Measurements from ENCODE around the gene SBF2. TPM values are rescaled to one million over a fixed set of nuclear protein-coding genes. Genes with fewer than 3 reads are reported as not detected.

The SBF2 gene
- total RNA-seq, 3 donors from 2014 or later (not counting 1 experiment from before 2014, with no cell fraction given) = 25.2 to 26.9 (median 26.3) TPM

- peaks cover 0 to 7% of the 10 kb centered on the region in 2 donors for H3K9me3 Mint-ChIP-seq
- 82% methylated on average over 3 of the region's 4 CpGs for WGBS (ENCODE audit: insufficient coverage)
- H3K36me3 Mint-ChIP-seq = no peaks in the 10 kb centered on the region
- Histone ChIP-seq H3K27ac (ENCODE audit: low read length) (no peak overlapping the region), H3K36me3 (ENCODE audit: control insufficient read depth, insufficient read depth, low read length) (no peaks in the 10 kb centered on the region), H3K27me3 (ENCODE audit: control insufficient read depth, insufficient read depth, low read length) (no peaks in the 10 kb centered on the region), H3K4me3 (ENCODE audit: low read length) (no peak overlapping the region), H3K9me3 (ENCODE audit: control insufficient read depth, insufficient read depth, low read length) (peaks cover 2% of the 10 kb centered on the region), H3K4me1 (ENCODE audit: control insufficient read depth, insufficient read depth, low read length) (no peaks in the 10 kb centered on the region)
- no peak for TF ChIP-seq CTCF (IDR thresholded peaks at IDR 0.05)
- DNase-seq (no peak), ATAC-seq (no peak)
- intact Hi-C loops (cut with micrococcal nuclease) = no loop called here
- H3K27me3 Mint-ChIP-seq (ENCODE audit: low read depth in 2 of 2) = no peaks in the 10 kb centered on the region
- H3K4me3 Mint-ChIP-seq = no peak overlapping the region
- peaks cover 6 to 9% of the 10 kb centered on the region in 2 donors for H3K4me1 Mint-ChIP-seq
- H3K27ac Mint-ChIP-seq = no peak overlapping the region
These were observed 227.6 kb downstream of the SBF2 start for GRCh38 chr11:10066441-10066840.

- no peak overlapping the region for H3K4me3 ChIP-seq (ENCODE audit: low read length)
- no peaks in the 10 kb centered on the region for H3K27me3 Mint-ChIP-seq (ENCODE audit: low read depth in 2 of 2)
- TF ChIP-seq CTCF (IDR thresholded peaks at IDR 0.05) = no peak
- no peak overlapping the region for H3K27ac ChIP-seq (ENCODE audit: low read length)
- no peaks in the 10 kb centered on the region for H3K4me1 ChIP-seq (ENCODE audit: control insufficient read depth, insufficient read depth, low read length)
- H3K9me3 ChIP-seq (ENCODE audit: control insufficient read depth, insufficient read depth, low read length) = peaks cover 2% of the 10 kb centered on the region
- no peaks in the 10 kb centered on the region for H3K27me3 ChIP-seq (ENCODE audit: control insufficient read depth, insufficient read depth, low read length)
- WGBS (ENCODE audit: insufficient coverage) = 100% methylated on average over 1 of the region's 2 CpGs
- no peak overlapping the region for H3K4me3 Mint-ChIP-seq
- peaks cover 2% of the 10 kb centered on the region for H3K36me3 Mint-ChIP-seq
- peaks cover 1 to 16% of the 10 kb centered on the region in 2 donors for H3K9me3 Mint-ChIP-seq
- H3K27ac Mint-ChIP-seq = no peak overlapping the region
- no peak for DNase-seq
- no peaks in the 10 kb centered on the region for H3K36me3 ChIP-seq (ENCODE audit: control insufficient read depth, insufficient read depth, low read length)
- H3K4me1 Mint-ChIP-seq = peaks cover 6 to 9% of the 10 kb centered on the region in 2 donors
- intact Hi-C loops (cut with micrococcal nuclease) = no loop called here
- no peak for ATAC-seq
These were observed 229.2 kb downstream of the SBF2 start for GRCh38 chr11:10064828-10065227.

- peaks cover 14 to 17% of the 10 kb centered on the region in 2 donors for H3K4me1 Mint-ChIP-seq
- no peaks in the 10 kb centered on the region for H3K27me3 ChIP-seq (ENCODE audit: control insufficient read depth, insufficient read depth, low read length)
- H3K9me3 Mint-ChIP-seq = peaks cover 15 to 28% of the 10 kb centered on the region in 2 donors
- peaks cover 2% of the 10 kb centered on the region for H3K9me3 ChIP-seq (ENCODE audit: control insufficient read depth, insufficient read depth, low read length)
- H3K27me3 Mint-ChIP-seq (ENCODE audit: low read depth in 2 of 2) = no peaks in the 10 kb centered on the region
- peaks cover 26% of the 10 kb centered on the region for H3K36me3 Mint-ChIP-seq
- no peak overlapping the region for H3K4me3 ChIP-seq (ENCODE audit: low read length)
- ATAC-seq (no peak), DNase-seq (no peak)
- no peak overlapping the region for H3K4me3 Mint-ChIP-seq
- WGBS (ENCODE audit: insufficient coverage) = 100% methylated on average over 1 of the region's 1 CpG
- H3K27ac Mint-ChIP-seq = no peak overlapping the region
- H3K27ac ChIP-seq (ENCODE audit: low read length) = no peak overlapping the region
- no peaks in the 10 kb centered on the region for H3K36me3 ChIP-seq (ENCODE audit: control insufficient read depth, insufficient read depth, low read length)
- intact Hi-C loops (cut with micrococcal nuclease) = no loop called here
- no peaks in the 10 kb centered on the region for H3K4me1 ChIP-seq (ENCODE audit: control insufficient read depth, insufficient read depth, low read length)
- no peak for TF ChIP-seq CTCF (IDR thresholded peaks at IDR 0.05)
These were observed 235.7 kb downstream of the SBF2 start for GRCh38 chr11:10058356-10058755.

GRCh38 chr11:10051868-10052586 lies 242.0 kb downstream of the SBF2 start:
- no peak overlapping the region for H3K4me3 ChIP-seq (ENCODE audit: low read length)
- intact Hi-C loops (cut with micrococcal nuclease) = no loop called here
- no peaks in the 10 kb centered on the region for H3K4me1 ChIP-seq (ENCODE audit: control insufficient read depth, insufficient read depth, low read length)
- 87% methylated on average over 4 of the region's 4 CpGs for WGBS (ENCODE audit: insufficient coverage)
- Mint-ChIP-seq H3K27me3 (ENCODE audit: low read depth in 2 of 2) (no peaks in the 10 kb centered on the region), H3K27ac (no peak overlapping the region), H3K4me3 (no peak overlapping the region), H3K4me1 (peaks cover 1 to 5% of the 10 kb centered on the region in 2 donors), H3K9me3 (no peaks in the 10 kb centered on the region), H3K36me3 (no peaks in the 10 kb centered on the region)
- DNase-seq = no peak
- no peak for TF ChIP-seq CTCF (IDR thresholded peaks at IDR 0.05)
- ATAC-seq = no peak
- H3K9me3 ChIP-seq (ENCODE audit: control insufficient read depth, insufficient read depth, low read length) = no peaks in the 10 kb centered on the region
- no peaks in the 10 kb centered on the region for H3K36me3 ChIP-seq (ENCODE audit: control insufficient read depth, insufficient read depth, low read length)
- H3K27me3 ChIP-seq (ENCODE audit: control insufficient read depth, insufficient read depth, low read length) = no peaks in the 10 kb centered on the region
- H3K27ac ChIP-seq (ENCODE audit: low read length) = no peak overlapping the region

Data from natural killer cell (primary cell).